PFSK-1 (cell line): Measurements from ENCODE around the gene PALM2AKAP2.

Source experiments
- FOXP2 ChIP-seq: optimal IDR thresholded peaks from 2 replicates; pipeline ENCODE3; 2011; ENCODE audit warnings: borderline replicate concordance, control low read depth, inconsistent platforms; ENCODE audit not compliant: insufficient read depth; ENCODE audit errors: extremely low read length, extremely low read depth
- POLR2AphosphoS5 ChIP-seq: IDR thresholded peaks from 2 replicates; pipeline ENCODE4 v1.6.1; 2012; ENCODE audit warnings: low read depth, mild to moderate bottlenecking, control low read depth, low read length, moderate library complexity
- REST ChIP-seq, 2 experiments: IDR thresholded peaks; 2 replicates each; pipeline versions ENCODE4 v1.6.1 to v1.8.0; 2011 to 2012; ENCODE audit warnings: low read depth in 2 of 2, low read length in 2 of 2, control low read depth in 1 of 2, inconsistent platforms in 1 of 2, mild to moderate bottlenecking in 1 of 2, moderate library complexity in 1 of 2; ENCODE audit not compliant: insufficient read depth in 1 of 2
- SIN3A ChIP-seq: IDR thresholded peaks from 2 replicates; pipeline ENCODE4 v1.6.1; 2012; ENCODE audit warnings: mild to moderate bottlenecking, low read length, moderate library complexity, borderline replicate concordance; ENCODE audit not compliant: insufficient read depth
- TAF1 ChIP-seq: IDR thresholded peaks from 2 replicates; pipeline ENCODE4 v1.6.1; 2012; ENCODE audit warnings: low read length, control low read depth, borderline replicate concordance; ENCODE audit not compliant: insufficient read depth

GRCh38 chr9:109789971-109790370 lies 10.0 kb downstream of the PALM2AKAP2 start:
- no peak for TF ChIP-seq POLR2AphosphoS5
- no peak for TF ChIP-seq REST (IDR thresholded peaks at IDR 0.05; ENCODE audit: insufficient read depth in 1 of 2, low read depth in 2 of 2, low read length in 2 of 2)
- no peak for TF ChIP-seq TAF1
- TF ChIP-seq SIN3A: no peak
- no peak for TF ChIP-seq FOXP2
